Fibroblast of peridontal ligament (primary cell): Measurements from ENCODE around the gene RPL10A.

Source experiments
- DNase-seq: peaks from one replicate; pipeline ENCODE4 v3.0.0-alpha.2; 2010; ENCODE audit errors: extremely low read depth

RPL10A gene

GRCh38 chr6:35448191-35448590, 20.0 kb upstream of the RPL10A start:
- no peak for DNase-seq

GRCh38 chr6:35449287-35449881, 18.8 kb upstream of the RPL10A start:
- DNase-seq = peak; percentile 77

GRCh38 chr6:35451354-35452182, 16.6 kb upstream of the RPL10A start:
- no peak for DNase-seq

- peak; percentile 82 for DNase-seq
Measured at GRCh38 chr6:35452183-35453090, 15.8 kb upstream of the RPL10A start, which contains the start of gene FANCE. Gene FANCE (plus strand): TSS chr6:35452338. CDS start chr6:35452546, 208 bp downstream.

GRCh38 chr6:35453236-35453635, 15.0 kb upstream of the RPL10A start:
- no peak for DNase-seq

- peak; percentile 58 for DNase-seq
Measured at GRCh38 chr6:35454391-35455110, 13.7 kb upstream of the RPL10A start.

GRCh38 chr6:35457907-35458306, 10.3 kb upstream of the RPL10A start:
- no peak for DNase-seq

GRCh38 chr6:35461270-35461669, 6.9 kb upstream of the RPL10A start:
- no peak for DNase-seq

GRCh38 chr6:35463292-35463691, 4.9 kb upstream of the RPL10A start:
- no peak for DNase-seq

- no peak for DNase-seq
Measured at GRCh38 chr6:35465646-35466045, 2.6 kb upstream of the RPL10A start.

- no peak for DNase-seq
Measured at GRCh38 chr6:35468980-35469750, 964 bp downstream of the RPL10A start.

- peak; percentile 24 for DNase-seq
Measured at GRCh38 chr6:35469751-35470662, 1.8 kb downstream of the RPL10A start.

- no peak for DNase-seq
Measured at GRCh38 chr6:35470663-35471120, 2.5 kb downstream of the RPL10A start.

GRCh38 chr6:35471836-35472345, 3.7 kb downstream of the RPL10A start:
- peak; percentile 42 for DNase-seq

GRCh38 chr6:35473075-35473849, 5.1 kb downstream of the RPL10A start:
- no peak for DNase-seq

GRCh38 chr6:35473850-35474130, 5.6 kb downstream of the RPL10A start:
- no peak for DNase-seq

GRCh38 chr6:35474131-35474941, 6.1 kb downstream of the RPL10A start:
- no peak for DNase-seq
